H9 (cell line): ENCODE results near the gene CD164L2. TPM values are rescaled to one million over a fixed set of nuclear protein-coding genes. Genes with fewer than 3 reads are reported as not detected.

Experiments
- DNase-seq: peaks from one replicate; pipeline ENCODE4 v3.0.0-alpha.2; 2017
- H2AFZ ChIP-seq: one replicate; pipeline ENCODE4 v1.6.1; 2013; ENCODE audit warnings: mild to moderate bottlenecking, low read length, control low read depth, moderate library complexity
- H2AK5ac ChIP-seq: 2 replicates; pipeline ENCODE4 v1.6.1; 2013; ENCODE audit warnings: low read length, control low read depth, mixed read lengths; ENCODE audit not compliant: insufficient read length
- H2BK120ac ChIP-seq: one replicate; pipeline ENCODE4 v1.6.1; 2013; ENCODE audit warnings: low read depth, mild to moderate bottlenecking, low read length, control low read depth, inconsistent platforms; ENCODE audit not compliant: poor library complexity, severe bottlenecking
- H2BK12ac ChIP-seq: 2 replicates; pipeline ENCODE4 v1.6.1; 2013; ENCODE audit warnings: low read length, control low read depth, mixed read lengths, low read depth; ENCODE audit not compliant: insufficient read length
- H2BK15ac ChIP-seq: 2 replicates; pipeline ENCODE4 v1.6.1; 2013; ENCODE audit warnings: low read depth, low read length, control low read depth
- H2BK20ac ChIP-seq: one replicate; pipeline ENCODE4 v1.6.1; 2013; ENCODE audit warnings: low read depth, mild to moderate bottlenecking, low read length, control low read depth, inconsistent platforms; ENCODE audit not compliant: poor library complexity, severe bottlenecking
- H2BK5ac ChIP-seq: 2 replicates; pipeline ENCODE4 v1.6.1; 2013; ENCODE audit warnings: low read length, control low read depth, mixed read lengths; ENCODE audit not compliant: insufficient read length
- H3K14ac ChIP-seq: 2 replicates; pipeline ENCODE4 v1.6.1; 2013; ENCODE audit warnings: low read length, control low read depth; ENCODE audit not compliant: insufficient read depth
- H3K18ac ChIP-seq: 2 replicates; pipeline ENCODE4 v1.6.1; 2013; ENCODE audit warnings: low read depth, mild to moderate bottlenecking, mixed read lengths, low read length, control low read depth; ENCODE audit not compliant: insufficient read length
- H3K23ac ChIP-seq: 2 replicates; pipeline ENCODE4 v1.6.1; 2013; ENCODE audit warnings: low read length, control low read depth, mixed read lengths, low read depth; ENCODE audit not compliant: insufficient read length
- H3K23me2 ChIP-seq: 2 replicates; pipeline ENCODE4 v1.6.1; 2013; ENCODE audit warnings: low read depth, mild to moderate bottlenecking, mixed read lengths, low read length, control low read depth; ENCODE audit not compliant: insufficient read length, poor library complexity, severe bottlenecking
- H3K27ac ChIP-seq: 2 replicates; pipeline ENCODE4 v1.5.1; 2013; ENCODE audit warnings: low read length, control low read depth, mixed read lengths, low read depth; ENCODE audit not compliant: insufficient read length
- H3K27me3 ChIP-seq: 2 replicates; pipeline ENCODE4 v1.6.1; 2013; ENCODE audit warnings: low read length, control low read depth, inconsistent platforms; ENCODE audit not compliant: insufficient read depth
- H3K4ac ChIP-seq: 2 replicates; pipeline ENCODE4 v1.6.1; 2013; ENCODE audit warnings: low read depth, mild to moderate bottlenecking, control low read depth, inconsistent platforms, low read length, moderate library complexity
- H3K4me1 ChIP-seq: 2 replicates; pipeline ENCODE4 v1.6.1; 2013; ENCODE audit warnings: low read length, control low read depth, inconsistent platforms; ENCODE audit not compliant: insufficient read depth
- H3K4me2 ChIP-seq: 2 replicates; pipeline ENCODE4 v1.6.1; 2013; ENCODE audit warnings: low read length, control low read depth, mixed read lengths; ENCODE audit not compliant: insufficient read length, insufficient read depth
- H3K56ac ChIP-seq: 2 replicates; pipeline ENCODE4 v1.6.1; 2013; ENCODE audit warnings: low read depth, mild to moderate bottlenecking, mixed read lengths, low read length, control low read depth; ENCODE audit not compliant: insufficient read length
- H3K79me1 ChIP-seq: 2 replicates; pipeline ENCODE4 v1.6.1; 2013; ENCODE audit warnings: low read depth, mild to moderate bottlenecking, moderate library complexity, low read length, control low read depth, inconsistent platforms; ENCODE audit not compliant: insufficient read depth, poor library complexity, severe bottlenecking
- H3K79me2 ChIP-seq: 2 replicates; pipeline ENCODE4 v1.6.1; 2013; ENCODE audit warnings: low read length, control low read depth, inconsistent platforms; ENCODE audit not compliant: insufficient read depth
- H3K9ac ChIP-seq: 2 replicates; pipeline ENCODE4 v1.6.1; 2013; ENCODE audit warnings: low read length, control low read depth, mixed read lengths; ENCODE audit not compliant: insufficient read length; ENCODE audit errors: extremely low read depth
- H3K9me3 ChIP-seq: one replicate; pipeline ENCODE4 v1.6.1; 2013; ENCODE audit warnings: low read depth, low read length, inconsistent platforms; ENCODE audit not compliant: control insufficient read depth
- H3T11ph ChIP-seq: one replicate; pipeline ENCODE4 v1.6.1; 2013; ENCODE audit warnings: mild to moderate bottlenecking, low read length, control low read depth, inconsistent platforms
- H4K20me1 ChIP-seq: one replicate; pipeline ENCODE4 v1.6.1; 2013; ENCODE audit not compliant: control insufficient read depth, insufficient read length, insufficient read depth
- H4K5ac ChIP-seq: 2 replicates; pipeline ENCODE4 v1.6.1; 2013; ENCODE audit warnings: low read depth, mild to moderate bottlenecking, mixed read lengths, low read length, control low read depth; ENCODE audit not compliant: insufficient read length
- H4K8ac ChIP-seq: replicated peaks from 2 replicates; pipeline ENCODE4 v1.6.1; 2013; ENCODE audit warnings: low read length, control low read depth, mixed read lengths, low read depth; ENCODE audit not compliant: insufficient read length
- H4K91ac ChIP-seq: 2 replicates; pipeline ENCODE4 v1.6.1; 2013; ENCODE audit warnings: low read depth, mild to moderate bottlenecking, moderate library complexity, mixed read lengths, low read length, control low read depth; ENCODE audit not compliant: insufficient read length
- H3K27ac Mint-ChIP-seq, 3 experiments: 2 replicates in 2 of 3; 3 replicates in 1 of 3; pipeline ENCODE4 v1.8.0; 2020 to 2021; ENCODE audit warnings: mixed read lengths in 3 of 3, mild to moderate bottlenecking in 1 of 3, moderate library complexity in 1 of 3
- H3K27me3 Mint-ChIP-seq: 2 replicates; pipeline ENCODE4 v1.8.0; 2021; ENCODE audit warnings: low read depth, mild to moderate bottlenecking, moderate library complexity, mixed read lengths
- H3K36me3 Mint-ChIP-seq, 3 experiments: 2 replicates in 2 of 3; 3 replicates in 1 of 3; pipeline ENCODE4 v1.8.0; 2020 to 2021; ENCODE audit warnings: low read depth in 3 of 3, mixed read lengths in 3 of 3; ENCODE audit not compliant: insufficient read depth in 1 of 3
- H3K4me1 Mint-ChIP-seq, 2 experiments: 2 replicates each; pipeline ENCODE4 v1.8.0; 2020; ENCODE audit warnings: mixed read lengths in 2 of 2
- H3K4me3 Mint-ChIP-seq, 2 experiments: 2 replicates in 1 of 2; 3 replicates in 1 of 2; pipeline ENCODE4 v1.8.0; 2020 to 2021; ENCODE audit warnings: mild to moderate bottlenecking in 2 of 2, mixed read lengths in 2 of 2, moderate library complexity in 1 of 2
- H3K9me3 Mint-ChIP-seq, 2 experiments: 2 replicates in 1 of 2; 3 replicates in 1 of 2; pipeline ENCODE4 v1.8.0; 2020; ENCODE audit warnings: mild to moderate bottlenecking in 2 of 2, mixed read lengths in 2 of 2, moderate library complexity in 1 of 2
- WGBS: extraction: QIAGEN DNeasy Blood & Tissue Kit; methylation state at CpG from one replicate; pipeline ENCODE4 v1.1.7; 2013; ENCODE audit warnings: missing lambda C conversion rate, low lambda C conversion rate, mixed read lengths; ENCODE audit not compliant: insufficient read length; ENCODE audit errors: extremely low coverage; 5-methylcytosine and 5-hydroxymethylcytosine counted together
- total RNA-seq: library from RNA; stranded (reverse); gene quantifications from 2 replicates; pipeline ENCODE4 v1.2.1, GENCODE V29; 2021
- TF ChIP-seq, protein P1 (sequence below): fragments of 200-600 bp; sonication (generic); conservative IDR thresholded peaks from 3 replicates; pipeline ENCODE4 v1.8.0; 2021; ENCODE audit warnings: antibody characterized with exemption, mild to moderate bottlenecking

The CD164L2 gene
- total RNA-seq, 1 experiment from 2014 or later, result 1.2 TPM

DNA sequence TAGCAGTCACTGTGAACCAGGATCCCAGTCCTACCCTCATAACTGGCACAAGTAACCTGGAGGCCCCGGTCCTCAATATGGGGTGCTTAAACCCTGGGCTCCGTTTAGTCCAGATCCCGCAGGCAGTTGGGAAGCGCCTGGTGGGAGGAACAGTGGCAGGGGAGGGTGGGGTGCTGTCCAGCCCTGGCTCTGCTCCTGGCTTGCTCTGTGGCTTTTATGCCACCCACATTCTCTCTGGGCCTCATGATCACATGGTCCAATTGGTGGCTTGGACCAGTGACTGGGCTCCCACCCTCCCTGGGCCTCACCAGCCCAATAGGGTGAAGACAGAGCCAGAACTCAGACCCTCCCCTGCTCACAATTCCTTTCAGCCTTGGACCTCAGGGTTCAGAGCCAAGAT lies 2.9 kb downstream of the CD164L2 start:
- Histone ChIP-seq H3K4me2 (no peak overlapping the region), H4K5ac (no peak overlapping the region), H2BK15ac (no peak overlapping the region), H3K18ac (no peak overlapping the region), H3K79me1 (no peaks in the 10 kb centered on the region), H4K91ac (no peak overlapping the region), H2BK120ac (no peak overlapping the region), H3K23me2 (peaks cover 6% of the 10 kb centered on the region), H3K56ac (no peak overlapping the region), H3T11ph (no peak overlapping the region), H2BK5ac (no peak overlapping the region), H3K9me3 (no peaks in the 10 kb centered on the region), H3K27ac (no peak overlapping the region), H3K23ac (no peak overlapping the region), H3K4me1 (no peaks in the 10 kb centered on the region; the same call in 1 of the 2 replicates), H2BK20ac (no peak overlapping the region), H3K9ac (no peak overlapping the region), H2AK5ac (no peak overlapping the region), H2AFZ (no peak overlapping the region), H4K20me1 (no peaks in the 10 kb centered on the region), H3K4ac (no peak overlapping the region), H3K14ac (no peak overlapping the region), H3K27me3 (no peaks in the 10 kb centered on the region), H2BK12ac (no peak overlapping the region), H3K79me2 (no peaks in the 10 kb centered on the region), H4K8ac (no peak overlapping the region)
- no peaks in the 10 kb centered on the region; a peak in 1 of 7 replicates for H3K36me3 Mint-ChIP-seq
- no CpG with 5 or more reads among the region's 4 CpGs for WGBS
- H3K9me3 Mint-ChIP-seq, result no peaks in the 10 kb centered on the region
- peaks cover 8 to 17% of the 10 kb centered on the region in 2 experiments for H3K4me1 Mint-ChIP-seq
- DNase-seq, result no peak
- TF ChIP-seq, protein P1, sequence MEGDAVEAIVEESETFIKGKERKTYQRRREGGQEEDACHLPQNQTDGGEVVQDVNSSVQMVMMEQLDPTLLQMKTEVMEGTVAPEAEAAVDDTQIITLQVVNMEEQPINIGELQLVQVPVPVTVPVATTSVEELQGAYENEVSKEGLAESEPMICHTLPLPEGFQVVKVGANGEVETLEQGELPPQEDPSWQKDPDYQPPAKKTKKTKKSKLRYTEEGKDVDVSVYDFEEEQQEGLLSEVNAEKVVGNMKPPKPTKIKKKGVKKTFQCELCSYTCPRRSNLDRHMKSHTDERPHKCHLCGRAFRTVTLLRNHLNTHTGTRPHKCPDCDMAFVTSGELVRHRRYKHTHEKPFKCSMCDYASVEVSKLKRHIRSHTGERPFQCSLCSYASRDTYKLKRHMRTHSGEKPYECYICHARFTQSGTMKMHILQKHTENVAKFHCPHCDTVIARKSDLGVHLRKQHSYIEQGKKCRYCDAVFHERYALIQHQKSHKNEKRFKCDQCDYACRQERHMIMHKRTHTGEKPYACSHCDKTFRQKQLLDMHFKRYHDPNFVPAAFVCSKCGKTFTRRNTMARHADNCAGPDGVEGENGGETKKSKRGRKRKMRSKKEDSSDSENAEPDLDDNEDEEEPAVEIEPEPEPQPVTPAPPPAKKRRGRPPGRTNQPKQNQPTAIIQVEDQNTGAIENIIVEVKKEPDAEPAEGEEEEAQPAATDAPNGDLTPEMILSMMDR, result no peak
- no peak overlapping the region for H3K4me3 Mint-ChIP-seq
- no peak overlapping the region for H3K27ac Mint-ChIP-seq
- peaks cover 25% of the 10 kb centered on the region for H3K27me3 Mint-ChIP-seq
